Natural killer cell (primary cell): ENCODE measurements around the gene RD3L. TPM values are rescaled to one million over a fixed set of nuclear protein-coding genes. Genes with fewer than 3 reads are reported as not detected.

Source experiments
- ATAC-seq, 3 donors: fragments of 150-1000 bp in 2 of 3; fragments of 200-7000 bp in 1 of 3; cut with Tn5 transposase; 1 replicate in 1 of 3; 2 replicates in 2 of 3; pipeline ENCODE4 v1.10.0; 2021; ENCODE audit warnings: mild to moderate bottlenecking in 2 of 3, moderate library complexity in 2 of 3
- DNase-seq, 2 donors: peaks; one replicate each; pipeline versions ENCODE4 v3.0.0 to v3.0.0-alpha.2; 2013 to 2021; ENCODE audit warnings: mixed read lengths in 1 of 2
- H3K27ac ChIP-seq: one replicate; pipeline ENCODE4 v1.5.1; 2013; ENCODE audit warnings: mild to moderate bottlenecking, low read length
- H3K27me3 ChIP-seq: one replicate; pipeline ENCODE4 v1.6.1; 2013; ENCODE audit warnings: low read length; ENCODE audit not compliant: control insufficient read depth, insufficient read depth
- H3K36me3 ChIP-seq: one replicate; pipeline ENCODE4 v1.6.1; 2013; ENCODE audit warnings: low read length; ENCODE audit not compliant: control insufficient read depth, insufficient read depth
- H3K4me1 ChIP-seq: one replicate; pipeline ENCODE4 v1.6.1; 2013; ENCODE audit warnings: low read length; ENCODE audit not compliant: control insufficient read depth, insufficient read depth
- H3K4me3 ChIP-seq: one replicate; pipeline ENCODE4 v1.5.1; 2013; ENCODE audit warnings: low read length
- H3K9me3 ChIP-seq: one replicate; pipeline ENCODE4 v1.6.1; 2013; ENCODE audit warnings: low read length; ENCODE audit not compliant: control insufficient read depth, insufficient read depth
- H3K27ac Mint-ChIP-seq, 2 donors: one replicate each; pipeline ENCODE4 v1.8.0; 2022; ENCODE audit warnings: mild to moderate bottlenecking in 2 of 2, mixed read lengths in 2 of 2, moderate library complexity in 1 of 2
- H3K27me3 Mint-ChIP-seq, 2 donors: one replicate each; pipeline ENCODE4 v1.8.0; 2022; ENCODE audit warnings: low read depth in 2 of 2, mixed read lengths in 2 of 2
- H3K36me3 Mint-ChIP-seq: one replicate; pipeline ENCODE4 v1.8.0; 2022; ENCODE audit warnings: mixed read lengths
- H3K4me1 Mint-ChIP-seq, 2 donors: one replicate each; pipeline ENCODE4 v1.8.0; 2022; ENCODE audit warnings: mixed read lengths in 2 of 2
- H3K4me3 Mint-ChIP-seq: one replicate; pipeline ENCODE4 v1.8.0; 2022; ENCODE audit warnings: mild to moderate bottlenecking, moderate library complexity, mixed read lengths
- H3K9me3 Mint-ChIP-seq, 2 donors: one replicate each; pipeline ENCODE4 v1.8.0; 2022; ENCODE audit warnings: mixed read lengths in 2 of 2
- WGBS: methylation state at CpG from one replicate; pipeline ENCODE4 v1.1.7; 2013; ENCODE audit warnings: missing lambda C conversion rate; ENCODE audit not compliant: insufficient coverage; 5-methylcytosine and 5-hydroxymethylcytosine counted together
- intact Hi-C: fragments of 100-400 bp; cut with micrococcal nuclease; formaldehyde crosslinking; loops from one replicate; pipeline ENCODE4 v1.14.2; 2022
- total RNA-seq, 4 donors: library from RNA; stranded (reverse); fragments of 120-200 nt in 1 of 4; gene quantifications; one replicate each; pipeline versions ENCODE4 v1.2.3 to v1.2.4, GENCODE V29; 2013 to 2022
- TF ChIP-seq, protein P1 (sequence below): fragments of 200-600 bp; IDR thresholded peaks from one replicate; pipeline ENCODE4 v1.8.0; 2022; ENCODE audit warnings: antibody characterized with exemption

Gene RD3L
- total RNA-seq, 3 donors from 2014 or later (not counting 1 experiment from before 2014, with no cell fraction given) = not detected

- no peaks in the 10 kb centered on the region for H3K36me3 ChIP-seq
- WGBS = 79% methylated on average over 3 of the region's 3 CpGs
Measured at GRCh38 chr14:103931422-103931821, 10.9 kb downstream of the RD3L start.

GRCh38 chr14:103930051-103930604, 12.2 kb downstream of the RD3L start:
- H3K4me1 Mint-ChIP-seq = no peaks in the 10 kb centered on the region
- Histone ChIP-seq H3K36me3 (no peaks in the 10 kb centered on the region), H3K4me1 (no peaks in the 10 kb centered on the region), H3K4me3 (no peak overlapping the region), H3K27ac (no peak overlapping the region), H3K27me3 (no peaks in the 10 kb centered on the region), H3K9me3 (no peaks in the 10 kb centered on the region)
- H3K27ac Mint-ChIP-seq = no peak overlapping the region
- H3K9me3 Mint-ChIP-seq = no peaks in the 10 kb centered on the region
- H3K4me3 Mint-ChIP-seq = no peak overlapping the region
- no peaks in the 10 kb centered on the region for H3K36me3 Mint-ChIP-seq
- ATAC-seq = no peak
- no peak for DNase-seq
- intact Hi-C loops = no loop called here
- TF ChIP-seq, protein P1, sequence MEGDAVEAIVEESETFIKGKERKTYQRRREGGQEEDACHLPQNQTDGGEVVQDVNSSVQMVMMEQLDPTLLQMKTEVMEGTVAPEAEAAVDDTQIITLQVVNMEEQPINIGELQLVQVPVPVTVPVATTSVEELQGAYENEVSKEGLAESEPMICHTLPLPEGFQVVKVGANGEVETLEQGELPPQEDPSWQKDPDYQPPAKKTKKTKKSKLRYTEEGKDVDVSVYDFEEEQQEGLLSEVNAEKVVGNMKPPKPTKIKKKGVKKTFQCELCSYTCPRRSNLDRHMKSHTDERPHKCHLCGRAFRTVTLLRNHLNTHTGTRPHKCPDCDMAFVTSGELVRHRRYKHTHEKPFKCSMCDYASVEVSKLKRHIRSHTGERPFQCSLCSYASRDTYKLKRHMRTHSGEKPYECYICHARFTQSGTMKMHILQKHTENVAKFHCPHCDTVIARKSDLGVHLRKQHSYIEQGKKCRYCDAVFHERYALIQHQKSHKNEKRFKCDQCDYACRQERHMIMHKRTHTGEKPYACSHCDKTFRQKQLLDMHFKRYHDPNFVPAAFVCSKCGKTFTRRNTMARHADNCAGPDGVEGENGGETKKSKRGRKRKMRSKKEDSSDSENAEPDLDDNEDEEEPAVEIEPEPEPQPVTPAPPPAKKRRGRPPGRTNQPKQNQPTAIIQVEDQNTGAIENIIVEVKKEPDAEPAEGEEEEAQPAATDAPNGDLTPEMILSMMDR = no peak
- H3K27me3 Mint-ChIP-seq = peaks cover 0 to 4% of the 10 kb centered on the region in 2 donors
- 77% methylated on average over 14 of the region's 14 CpGs for WGBS

More at GRCh38 chr14:103931422-103931821, 10.9 kb downstream of the RD3L start:
- Histone ChIP-seq H3K4me3 (no peak overlapping the region), H3K27me3 (no peaks in the 10 kb centered on the region), H3K9me3 (no peaks in the 10 kb centered on the region), H3K4me1 (no peaks in the 10 kb centered on the region), H3K27ac (no peak overlapping the region)
- TF ChIP-seq, protein P1 = no peak
- Mint-ChIP-seq H3K27ac (no peak overlapping the region), H3K36me3 (no peaks in the 10 kb centered on the region), H3K27me3 (peaks cover 0 to 5% of the 10 kb centered on the region in 2 donors), H3K4me1 (no peaks in the 10 kb centered on the region), H3K4me3 (no peak overlapping the region), H3K9me3 (no peaks in the 10 kb centered on the region)
- intact Hi-C loops = no loop called here
- ATAC-seq (peak in 1 of 3 donors; percentile 71), DNase-seq (no peak)

DNA sequence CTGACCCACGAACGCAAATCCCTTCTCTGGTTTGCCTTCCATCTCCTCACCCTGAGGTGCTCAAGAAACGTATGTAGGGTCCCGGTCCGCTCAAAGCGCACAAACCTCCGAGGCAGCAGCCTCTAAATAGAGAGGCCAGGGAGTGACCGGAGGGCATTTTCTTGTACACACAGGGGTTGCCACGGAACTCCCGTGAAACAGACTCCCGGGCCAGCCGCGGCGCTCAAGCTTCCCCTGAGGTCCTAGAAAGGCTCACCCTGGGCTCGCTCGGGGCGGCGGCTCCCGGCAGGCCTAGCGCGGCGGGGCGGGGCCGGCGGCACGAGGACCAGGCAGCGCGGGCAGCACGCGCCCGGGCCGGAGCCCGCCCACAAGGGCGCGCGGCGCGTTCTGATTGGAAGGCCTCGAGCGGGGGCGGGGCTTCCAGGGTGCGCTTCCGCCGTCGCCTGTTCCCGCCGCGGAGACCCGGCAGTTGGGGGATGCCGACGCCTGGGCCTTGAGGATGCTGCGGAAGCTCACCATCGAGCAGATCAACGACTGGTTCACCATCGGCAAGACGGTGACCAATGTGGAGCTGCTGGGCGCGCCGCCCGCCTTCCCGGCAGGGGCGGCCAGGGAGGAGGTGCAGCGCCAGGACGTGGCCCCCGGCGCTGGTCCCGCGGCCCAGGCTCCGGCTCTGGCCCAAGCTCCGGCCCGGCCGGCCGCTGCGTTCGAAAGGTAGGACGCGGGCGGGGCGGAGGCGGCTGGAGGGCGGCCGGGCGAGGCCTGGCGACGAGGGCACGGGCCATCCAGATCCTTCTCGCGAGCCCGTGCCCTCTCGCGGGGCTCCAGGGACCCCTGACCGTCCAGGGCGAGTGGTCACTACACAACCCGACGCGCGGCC, 14.1 kb downstream of the RD3L start, which contains the start of gene TDRD9:
Gene TDRD9, plus strand, starts transcription at position 446 of the 880 bp plus-strand sequence. Its CDS starts 54 bp downstream, at position 500.
- no peak within 1 kb of the TSS for H3K27ac ChIP-seq
- WGBS = 87% methylated on average over 97 of the region's 97 CpGs
- Mint-ChIP-seq H3K9me3 (no peaks in the 10 kb centered on the region), H3K4me3 (no peak within 1 kb of the TSS), H3K4me1 (no peaks in the 10 kb centered on the region), H3K36me3 (no peaks in the 10 kb centered on the region), H3K27me3 (peaks cover 3 to 6% of the 10 kb centered on the region in 2 donors), H3K27ac (no peak within 1 kb of the TSS)
- peak in 1 of 3 donors; percentile 47 for ATAC-seq
- H3K4me1 ChIP-seq = no peaks in the 10 kb centered on the region
- no peak within 1 kb of the TSS for H3K4me3 ChIP-seq
- H3K36me3 ChIP-seq = no peaks in the 10 kb centered on the region
- intact Hi-C loops = no loop called here
- TF ChIP-seq, protein P1 = no peak
- no peaks in the 10 kb centered on the region for H3K27me3 ChIP-seq
- H3K9me3 ChIP-seq = no peaks in the 10 kb centered on the region
- peak in 1 of 2 donors; percentile 19 for DNase-seq
